Measurements from ENCODE around the gene FHIT. TPM values are rescaled to one million over a fixed set of nuclear protein-coding genes. Genes with fewer than 3 reads are reported as not detected.

The FHIT gene
- total and polyA plus RNA-seq, 9 donors: 5.1 to 11.8 (median 9.5) TPM

DNA sequence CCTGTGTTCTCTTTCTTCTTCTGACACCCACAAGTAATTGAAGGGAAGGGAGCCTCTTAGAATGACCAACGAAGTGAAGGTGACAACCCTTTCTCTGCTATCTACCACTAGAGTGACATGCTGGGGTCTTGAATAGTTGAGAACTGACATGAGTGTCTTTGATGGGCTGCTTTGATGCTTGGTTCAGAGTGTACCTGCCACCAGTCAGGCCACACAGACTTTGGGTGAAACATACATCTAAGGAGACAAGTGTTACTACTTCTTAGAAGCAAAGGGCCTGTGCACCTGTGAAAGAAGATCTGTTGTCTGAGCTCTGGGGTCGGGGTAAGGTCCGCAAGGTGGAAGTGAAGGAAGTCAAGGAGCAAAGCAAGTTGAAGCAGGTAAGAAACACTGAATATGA, 1160.7 kb downstream of the FHIT start:
- intact Hi-C loops (cut with DNase I): no loop called here
- no peaks in the 10 kb centered on the region for H3K9me3 ChIP-seq
- H3K4me1 ChIP-seq (ENCODE audit: insufficient read depth): no peaks in the 10 kb centered on the region
- TF ChIP-seq POLR2A (IDR thresholded peaks at IDR 0.05) (no peak), EP300 (IDR thresholded peaks at IDR 0.05) (no peak)
- H3K4me3 ChIP-seq: no peak overlapping the region
- no peak overlapping the region for H3K27ac ChIP-seq
- H3K36me3 ChIP-seq: no peaks in the 10 kb centered on the region
- no peak for DNase-seq
- H3K27me3 ChIP-seq: no peaks in the 10 kb centered on the region
- 80 to 87% (median 85%) methylated on average over 3 of the region's 3 CpGs for WGBS, 3 donors

GRCh38 chr3:60086811-60087210, 1164.4 kb downstream of the FHIT start:
- intact Hi-C loops (cut with DNase I): no loop called here

GRCh38 chr3:60085649-60086048, 1165.6 kb downstream of the FHIT start:
- intact Hi-C loops (cut with DNase I): no loop called here

More at GRCh38 chr3:60086811-60087210, 1164.4 kb downstream of the FHIT start:
- WGBS, 3 donors: 75 to 93% (median 85%) methylated on average over 2 of the region's 2 CpGs
- Histone ChIP-seq H3K9me3 (no peaks in the 10 kb centered on the region), H3K4me1 (ENCODE audit: insufficient read depth) (no peaks in the 10 kb centered on the region), H3K36me3 (no peaks in the 10 kb centered on the region), H3K27me3 (no peaks in the 10 kb centered on the region), H3K27ac (no peak overlapping the region), H3K4me3 (no peak overlapping the region)
- no peak for TF ChIP-seq EP300 (IDR thresholded peaks at IDR 0.05)
- no peak for TF ChIP-seq POLR2A (IDR thresholded peaks at IDR 0.05)
- no peak for DNase-seq

DNA sequence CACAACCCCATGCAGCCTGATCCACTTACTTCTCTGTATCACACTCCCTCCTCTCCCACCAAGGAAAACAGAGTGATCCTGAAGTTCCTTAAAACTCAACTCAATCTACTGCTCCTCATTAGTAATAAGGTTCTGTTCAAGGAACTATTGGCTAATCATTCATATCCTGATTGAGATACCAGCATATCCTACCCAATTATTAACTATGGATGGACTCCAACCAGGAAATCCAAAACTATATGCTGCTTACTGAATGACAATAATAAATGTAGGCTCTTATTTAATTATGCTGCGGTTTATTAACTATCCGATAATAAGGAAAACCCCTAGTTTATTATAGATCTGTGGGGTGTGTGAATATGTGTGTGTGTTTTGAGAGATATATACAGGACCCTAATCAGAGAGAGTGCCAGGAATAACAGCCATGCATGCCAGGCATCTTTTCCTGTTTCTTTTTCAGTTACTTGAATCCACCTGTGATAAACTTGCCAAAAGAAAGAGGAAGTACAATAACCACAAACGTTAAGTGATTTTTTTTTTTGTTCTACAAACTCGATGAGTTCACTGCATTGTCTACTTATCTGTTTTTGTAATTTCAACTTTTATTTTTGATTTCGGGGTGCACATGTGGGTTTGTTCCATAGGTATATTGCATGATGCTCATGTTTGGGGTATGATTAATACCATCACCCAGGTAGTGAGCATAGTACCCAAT, 1169.7 kb downstream of the FHIT start:
- Histone ChIP-seq H3K27me3 (no peaks in the 10 kb centered on the region), H3K27ac (no peak overlapping the region), H3K4me1 (ENCODE audit: insufficient read depth) (no peaks in the 10 kb centered on the region), H3K4me3 (no peak overlapping the region), H3K36me3 (no peaks in the 10 kb centered on the region), H3K9me3 (no peaks in the 10 kb centered on the region)
- TF ChIP-seq POLR2A (IDR thresholded peaks at IDR 0.05): no peak
- TF ChIP-seq EP300 (IDR thresholded peaks at IDR 0.05): no peak
- TF ChIP-seq, protein P1, sequence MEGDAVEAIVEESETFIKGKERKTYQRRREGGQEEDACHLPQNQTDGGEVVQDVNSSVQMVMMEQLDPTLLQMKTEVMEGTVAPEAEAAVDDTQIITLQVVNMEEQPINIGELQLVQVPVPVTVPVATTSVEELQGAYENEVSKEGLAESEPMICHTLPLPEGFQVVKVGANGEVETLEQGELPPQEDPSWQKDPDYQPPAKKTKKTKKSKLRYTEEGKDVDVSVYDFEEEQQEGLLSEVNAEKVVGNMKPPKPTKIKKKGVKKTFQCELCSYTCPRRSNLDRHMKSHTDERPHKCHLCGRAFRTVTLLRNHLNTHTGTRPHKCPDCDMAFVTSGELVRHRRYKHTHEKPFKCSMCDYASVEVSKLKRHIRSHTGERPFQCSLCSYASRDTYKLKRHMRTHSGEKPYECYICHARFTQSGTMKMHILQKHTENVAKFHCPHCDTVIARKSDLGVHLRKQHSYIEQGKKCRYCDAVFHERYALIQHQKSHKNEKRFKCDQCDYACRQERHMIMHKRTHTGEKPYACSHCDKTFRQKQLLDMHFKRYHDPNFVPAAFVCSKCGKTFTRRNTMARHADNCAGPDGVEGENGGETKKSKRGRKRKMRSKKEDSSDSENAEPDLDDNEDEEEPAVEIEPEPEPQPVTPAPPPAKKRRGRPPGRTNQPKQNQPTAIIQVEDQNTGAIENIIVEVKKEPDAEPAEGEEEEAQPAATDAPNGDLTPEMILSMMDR (IDR thresholded peaks at IDR 0.05): no peak
- 86% methylated on average over 5 of the region's 5 CpGs for WGBS, 3 donors
- intact Hi-C loops (cut with DNase I): no loop called here
- no peak for DNase-seq

More at GRCh38 chr3:60085649-60086048, 1165.6 kb downstream of the FHIT start:
- DNase-seq: no peak
- H3K27ac ChIP-seq: no peak overlapping the region
- H3K27me3 ChIP-seq: no peaks in the 10 kb centered on the region
- no peak overlapping the region for H3K4me3 ChIP-seq
- no peak for TF ChIP-seq POLR2A (IDR thresholded peaks at IDR 0.05)
- no peak for TF ChIP-seq EP300 (IDR thresholded peaks at IDR 0.05)
- TF ChIP-seq, protein P1 (IDR thresholded peaks at IDR 0.05): no peak
- no peaks in the 10 kb centered on the region for H3K4me1 ChIP-seq (ENCODE audit: insufficient read depth)
- H3K9me3 ChIP-seq: no peaks in the 10 kb centered on the region
- no peaks in the 10 kb centered on the region for H3K36me3 ChIP-seq

- Histone ChIP-seq H3K4me3 (no peak overlapping the region), H3K27me3 (no peaks in the 10 kb centered on the region), H3K27ac (no peak overlapping the region), H3K9me3 (no peaks in the 10 kb centered on the region), H3K36me3 (no peaks in the 10 kb centered on the region), H3K4me1 (ENCODE audit: insufficient read depth) (no peaks in the 10 kb centered on the region)
- TF ChIP-seq POLR2A (IDR thresholded peaks at IDR 0.05) (no peak), EP300 (IDR thresholded peaks at IDR 0.05) (no peak)
- TF ChIP-seq, protein P1 (IDR thresholded peaks at IDR 0.05): no peak
- DNase-seq: no peak
- WGBS, 3 donors: 66 to 72% (median 71%) methylated on average over 1 of the region's 1 CpG
- intact Hi-C loops (cut with DNase I): no loop called here
Observed at GRCh38 chr3:60080648-60081047, 1170.6 kb downstream of the FHIT start.

All from ovary (tissue), 9 donors.